Activated effector memory CD4-positive, alpha-beta T cell treated with Interleukin-2 at 50 U/mL for 16 hours (primary cell): Measurements from ENCODE around the gene PSMB8.
A peak's percentile ranks its signal among the peaks of the same experiment; 100 is the strongest.

Source experiments
- DNase-seq: peaks from one replicate; pipeline ENCODE4 v3.0.0-alpha.2; 2020

The PSMB8 gene

DNA sequence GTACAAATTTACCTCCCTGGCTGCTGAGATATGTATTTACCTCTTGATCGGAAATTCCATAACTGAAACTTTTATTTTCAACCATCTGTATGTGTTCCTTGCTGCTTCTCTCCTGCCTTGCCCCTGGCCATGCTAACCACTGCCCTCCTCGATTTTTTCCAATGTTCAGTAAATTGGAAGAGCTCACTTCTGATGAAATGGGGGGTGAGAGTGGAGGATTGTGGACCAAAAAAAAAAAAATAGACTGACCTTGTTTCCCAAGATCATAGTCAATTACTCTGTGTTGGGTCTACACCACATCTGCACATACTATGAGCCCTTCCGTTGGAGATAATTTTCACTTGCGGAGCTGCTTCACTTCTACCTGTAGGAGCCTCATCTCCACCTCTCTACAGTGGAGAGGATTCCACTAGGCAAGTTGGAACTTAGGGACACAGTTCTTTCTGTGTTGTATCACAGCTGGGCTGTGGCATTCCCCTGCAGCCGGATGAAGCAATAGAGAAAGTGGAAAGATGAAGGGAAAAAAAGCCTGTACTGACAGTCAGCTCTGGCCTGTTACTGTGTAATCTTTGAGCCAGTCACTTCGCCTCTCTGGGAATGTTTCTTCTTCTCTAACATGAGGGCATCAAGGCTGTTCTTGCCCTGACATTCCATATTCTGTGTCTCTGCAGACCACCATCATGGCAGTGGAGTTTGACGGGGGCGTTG lies 11.8 kb upstream of the PSMB8 start:
- no peak for DNase-seq

DNA sequence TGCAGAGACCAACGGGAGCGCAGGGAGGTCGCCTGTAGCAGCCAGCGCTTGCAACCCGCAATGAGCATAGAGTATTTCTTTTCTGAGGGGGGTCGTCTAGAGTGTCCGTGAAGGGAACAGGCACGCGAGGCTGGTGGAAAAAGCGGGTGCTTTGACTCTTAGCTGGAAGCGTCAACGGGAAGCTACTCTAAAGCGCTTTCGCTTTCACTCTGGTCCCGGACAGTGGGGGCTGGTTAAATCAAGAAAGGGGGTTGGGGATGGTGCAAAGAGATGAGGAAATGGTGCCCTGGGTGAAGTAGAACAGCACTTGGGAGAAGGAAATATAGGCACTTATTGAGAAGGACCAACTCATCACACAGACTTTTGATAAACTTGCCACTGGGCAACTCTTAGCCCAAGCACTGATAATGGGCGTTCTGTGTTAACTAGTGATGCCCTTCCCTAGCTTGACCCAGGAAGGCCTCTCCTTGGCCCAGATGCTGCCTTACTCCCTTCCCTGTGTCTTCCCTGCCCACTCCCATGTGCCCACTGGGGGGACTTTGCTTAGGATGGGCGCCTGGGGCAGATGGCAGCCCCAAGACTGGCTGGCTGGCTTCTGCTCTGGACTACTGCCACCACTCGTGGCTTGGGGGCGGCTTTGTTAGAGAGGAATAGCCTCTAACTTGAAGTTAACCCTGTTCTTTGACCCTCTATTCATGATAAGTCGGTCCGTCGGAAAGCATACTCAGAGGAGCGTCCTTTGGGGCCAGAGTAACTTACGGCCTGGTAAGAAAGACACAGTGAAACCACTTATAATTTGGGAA lies 10.7 kb upstream of the PSMB8 start:
- DNase-seq, result peak; percentile 40

DNA sequence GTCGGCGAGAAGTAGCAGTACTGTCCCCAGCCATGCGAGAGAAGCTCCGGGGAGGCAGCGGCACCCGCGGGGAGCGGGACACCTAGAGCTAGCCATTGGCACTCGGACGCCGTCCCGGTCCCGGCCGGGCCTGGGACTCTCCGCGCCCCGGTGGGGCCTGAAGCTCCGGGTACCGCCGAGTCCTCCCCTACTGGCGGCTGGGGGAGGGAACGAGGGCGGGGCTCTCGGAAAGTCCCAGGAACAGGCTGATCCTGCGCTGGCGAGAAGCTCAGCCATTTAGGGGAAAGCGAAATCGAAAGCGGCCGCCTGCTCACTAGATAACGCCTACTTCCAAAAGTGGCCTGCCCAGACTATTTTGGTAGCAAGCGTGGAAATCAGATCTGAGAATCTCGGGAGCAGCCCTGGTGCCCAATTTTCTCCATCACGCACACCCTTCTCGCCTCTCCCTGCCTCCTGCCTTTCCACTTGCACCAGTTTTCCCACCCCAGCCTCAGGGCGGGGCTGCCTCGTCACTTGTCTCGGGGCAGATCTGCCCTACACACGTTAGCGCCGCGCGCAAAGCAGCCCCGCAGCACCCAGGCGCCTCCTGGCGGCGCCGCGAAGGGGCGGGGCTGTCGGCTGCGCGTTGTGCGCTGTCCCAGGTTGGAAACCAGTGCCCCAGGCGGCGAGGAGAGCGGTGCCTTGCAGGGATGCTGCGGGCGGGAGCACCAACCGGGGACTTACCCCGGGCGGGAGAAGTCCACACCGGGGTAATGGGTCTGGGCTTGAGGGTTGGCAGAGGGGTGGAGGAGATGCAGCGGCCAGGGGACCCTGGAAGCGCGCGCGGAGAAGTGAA lies 9.9 kb upstream of the PSMB8 start, which contains the start of the genes PSMB9 and TAP1:
PSMB9 (plus strand) TSS at position 652 of the 835 bp plus-strand sequence; CDS start at position 690, 38 bp downstream.
TAP1 (minus strand) TSS at position 164 of the 835 bp plus-strand sequence; CDS start at position 96, 68 bp downstream.
- peak; percentile 88 for DNase-seq

DNA sequence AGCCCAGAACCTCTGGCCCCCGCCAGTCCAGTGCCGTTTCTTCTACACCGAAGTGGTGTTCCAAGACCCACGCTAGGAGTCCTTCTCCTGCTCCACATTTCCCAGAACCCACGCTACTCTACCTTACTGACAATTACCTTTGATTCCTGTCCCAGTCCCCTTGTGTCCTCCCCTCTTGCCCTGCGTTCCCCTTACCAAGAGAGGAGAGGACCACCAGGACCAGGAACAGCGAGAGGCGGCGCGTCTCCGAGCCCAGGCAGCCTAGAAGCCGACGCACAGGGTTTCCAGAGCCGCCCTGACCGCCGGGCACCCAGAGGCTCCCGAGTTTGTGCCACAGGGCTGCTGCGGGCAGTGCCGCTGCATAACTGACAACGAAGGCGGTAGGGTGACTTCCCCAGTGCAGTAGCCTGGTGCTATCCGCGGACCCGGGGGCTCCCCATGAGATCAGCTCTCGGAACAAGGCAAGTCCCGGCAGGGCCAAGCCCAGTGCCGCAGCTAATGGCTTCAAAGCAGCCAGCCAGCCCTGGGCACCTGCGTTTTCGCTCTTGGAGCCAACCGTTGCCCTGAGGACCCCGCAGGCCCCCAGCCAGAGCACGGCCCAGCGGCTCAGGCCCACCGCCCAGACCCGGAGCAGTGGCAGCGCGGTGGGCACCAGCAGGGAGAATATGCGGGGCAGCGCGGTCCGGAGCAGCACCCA lies 9.1 kb upstream of the PSMB8 start:
- peak; percentile 39 for DNase-seq

DNA sequence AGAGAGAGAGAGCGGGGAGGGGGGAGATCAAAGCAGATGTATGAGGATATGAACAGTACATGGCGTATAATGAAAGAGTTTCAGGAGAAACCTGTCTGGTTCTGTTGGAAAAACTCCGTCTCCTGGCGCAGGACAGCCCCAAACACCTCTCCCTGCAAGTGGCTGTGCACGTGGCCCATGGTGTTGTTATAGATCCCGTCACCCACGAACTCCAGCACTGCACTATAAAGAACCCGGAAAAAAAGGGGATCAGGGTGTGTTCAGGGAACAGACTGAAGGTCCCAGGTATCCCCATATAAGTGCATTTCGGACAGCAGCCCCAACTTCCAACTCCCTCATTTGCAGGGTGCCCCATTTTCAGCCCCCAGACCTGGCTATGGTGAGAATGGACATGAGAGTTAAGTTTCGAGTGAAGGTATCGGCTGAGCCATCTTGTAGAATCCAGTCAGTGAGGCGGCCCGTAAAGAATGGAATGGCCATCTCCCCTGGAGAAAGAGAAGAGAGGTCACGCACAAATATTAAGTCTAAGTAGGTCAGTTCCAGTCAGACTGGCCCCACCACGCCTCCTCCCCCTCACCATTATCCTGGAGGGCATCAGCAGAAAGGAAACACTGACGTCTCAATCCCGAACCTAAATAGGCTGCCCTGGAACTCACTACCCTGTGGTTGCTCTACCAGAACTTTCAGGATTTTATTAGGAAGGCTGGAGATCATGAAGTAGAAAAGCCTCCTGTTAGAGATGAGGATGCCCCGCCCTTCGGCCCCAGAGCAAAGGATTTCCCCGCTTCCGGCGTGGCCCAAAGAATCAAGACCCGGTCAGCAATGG lies 8.4 kb upstream of the PSMB8 start:
- no peak for DNase-seq

DNA sequence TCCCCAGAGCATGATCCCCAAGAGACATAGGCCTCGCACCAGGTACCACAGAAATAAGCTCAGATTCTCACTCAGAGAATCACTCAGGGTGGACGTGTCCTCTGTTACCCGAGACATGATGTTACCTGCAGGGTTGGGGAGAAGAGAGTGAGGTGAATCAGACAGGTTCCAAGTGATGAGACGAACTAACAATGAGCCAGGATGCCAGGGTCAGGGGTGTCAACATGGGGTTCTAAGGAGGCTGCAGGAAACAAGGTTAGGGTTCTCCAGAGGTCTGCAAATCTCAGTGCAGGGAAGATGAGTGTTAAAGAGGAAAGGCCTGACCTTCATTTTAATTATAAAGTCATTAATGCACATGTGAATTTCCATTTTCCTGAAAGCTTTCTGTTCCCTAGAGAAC lies 7.2 kb upstream of the PSMB8 start:
- no peak for DNase-seq

DNA sequence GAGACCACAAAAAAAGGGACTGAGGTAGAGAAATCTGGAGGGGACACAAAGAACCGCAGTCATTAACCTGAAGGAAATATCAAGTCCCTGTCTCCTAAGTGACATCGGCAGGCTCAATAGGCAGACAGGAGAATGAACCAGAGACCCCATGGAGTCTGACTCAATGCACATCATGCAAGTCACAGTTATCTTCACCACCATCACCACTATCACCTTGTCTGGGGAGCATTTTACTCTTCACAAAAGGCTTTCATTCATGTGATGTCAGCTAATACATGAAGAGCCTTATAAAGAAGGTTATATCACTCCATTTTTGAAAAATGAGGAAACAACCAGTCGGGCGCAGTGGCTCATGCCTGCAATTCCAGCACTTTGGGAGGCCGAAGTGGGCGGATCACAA lies 5.3 kb upstream of the PSMB8 start:
- DNase-seq, result no peak

DNA sequence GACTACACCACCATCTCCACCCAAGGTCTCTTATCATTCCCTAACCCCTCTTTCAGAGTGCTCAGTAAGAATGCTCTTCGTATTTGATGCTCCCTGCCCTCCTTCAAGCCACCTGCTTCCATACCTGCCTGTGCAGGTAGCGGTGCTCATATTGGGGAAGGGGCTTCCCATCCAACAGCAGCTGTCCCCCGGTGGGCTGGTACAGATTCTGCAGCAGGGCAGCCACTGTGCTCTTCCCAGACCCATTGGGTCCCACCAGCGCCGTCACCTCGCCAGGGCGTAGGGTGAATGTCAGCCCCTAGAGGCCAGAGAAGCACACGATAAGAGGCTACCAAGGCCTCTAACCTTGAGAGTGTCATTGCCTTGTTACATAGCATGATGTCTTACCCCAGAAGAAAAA lies 3.9 kb upstream of the PSMB8 start:
- no peak for DNase-seq

DNA sequence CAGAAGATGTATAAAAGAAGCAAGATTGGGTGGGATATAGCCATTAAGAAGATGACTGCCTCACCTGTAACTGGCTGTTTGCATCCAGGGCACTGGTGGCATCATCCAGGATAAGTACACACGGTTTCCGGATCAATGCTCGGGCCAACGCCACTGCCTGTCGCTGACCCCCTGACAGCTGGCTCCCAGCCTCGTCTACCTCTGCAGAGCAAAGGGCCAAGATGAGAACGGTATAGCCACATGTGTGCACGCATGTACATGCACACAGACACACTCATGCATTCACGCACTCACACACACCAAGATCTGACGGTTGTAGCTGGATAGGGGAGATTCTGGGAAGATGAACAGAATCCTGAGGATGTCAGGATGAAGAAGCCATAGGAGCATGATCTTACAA lies 3.2 kb upstream of the PSMB8 start:
- no peak for DNase-seq

DNA sequence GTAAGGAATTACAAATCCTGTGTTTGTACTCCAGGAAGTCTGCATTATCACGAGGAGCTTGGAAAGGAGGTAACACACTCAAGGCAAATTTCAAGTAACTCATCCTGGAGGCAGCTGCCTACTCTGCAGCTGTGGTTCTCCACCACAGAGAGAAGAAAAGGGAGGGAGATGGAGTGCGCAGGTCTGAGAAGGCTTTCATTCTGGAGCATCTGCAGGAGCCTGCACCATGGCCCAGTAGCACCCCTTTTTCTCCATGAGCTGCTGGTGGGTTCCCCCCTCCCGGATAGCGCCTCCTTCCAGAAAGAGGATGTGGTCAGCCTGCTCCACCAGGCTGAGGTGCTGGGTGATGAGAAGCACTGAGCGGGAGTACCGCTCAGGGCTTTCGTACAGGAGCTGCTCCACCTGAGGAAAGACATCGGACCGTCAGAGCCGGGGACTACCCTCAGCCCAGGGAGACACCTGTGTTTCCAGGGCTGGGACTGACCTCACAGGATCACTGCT lies 1.6 kb upstream of the PSMB8 start:
- DNase-seq, result peak; percentile 39

DNA sequence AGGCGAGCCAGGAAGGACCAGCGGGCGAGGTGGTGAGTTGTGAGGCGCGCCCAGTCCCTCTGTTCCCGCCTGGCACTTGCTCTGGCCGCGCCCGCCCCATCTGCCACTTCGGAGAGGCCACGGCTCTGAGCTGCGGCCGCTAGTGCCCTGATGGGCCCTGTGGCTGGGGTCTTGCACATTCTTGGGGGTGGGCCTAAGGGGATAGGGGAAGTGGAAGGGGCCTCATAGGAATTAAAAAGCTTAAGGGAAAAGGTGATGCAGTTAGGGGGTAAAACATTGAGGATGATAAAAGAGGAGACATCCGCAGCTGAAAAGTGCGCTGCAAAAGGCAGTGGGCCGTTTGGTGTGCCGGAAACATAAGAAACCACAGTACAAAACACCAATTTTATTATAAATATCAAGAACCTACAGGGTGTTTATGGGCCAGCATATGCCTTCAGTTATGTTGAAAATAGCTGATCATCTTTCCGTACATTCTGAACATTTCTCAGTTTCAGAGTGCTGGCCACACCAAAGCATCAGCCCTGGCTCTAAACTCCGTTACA lies 1.1 kb upstream of the PSMB8 start:
- DNase-seq, result no peak

DNA sequence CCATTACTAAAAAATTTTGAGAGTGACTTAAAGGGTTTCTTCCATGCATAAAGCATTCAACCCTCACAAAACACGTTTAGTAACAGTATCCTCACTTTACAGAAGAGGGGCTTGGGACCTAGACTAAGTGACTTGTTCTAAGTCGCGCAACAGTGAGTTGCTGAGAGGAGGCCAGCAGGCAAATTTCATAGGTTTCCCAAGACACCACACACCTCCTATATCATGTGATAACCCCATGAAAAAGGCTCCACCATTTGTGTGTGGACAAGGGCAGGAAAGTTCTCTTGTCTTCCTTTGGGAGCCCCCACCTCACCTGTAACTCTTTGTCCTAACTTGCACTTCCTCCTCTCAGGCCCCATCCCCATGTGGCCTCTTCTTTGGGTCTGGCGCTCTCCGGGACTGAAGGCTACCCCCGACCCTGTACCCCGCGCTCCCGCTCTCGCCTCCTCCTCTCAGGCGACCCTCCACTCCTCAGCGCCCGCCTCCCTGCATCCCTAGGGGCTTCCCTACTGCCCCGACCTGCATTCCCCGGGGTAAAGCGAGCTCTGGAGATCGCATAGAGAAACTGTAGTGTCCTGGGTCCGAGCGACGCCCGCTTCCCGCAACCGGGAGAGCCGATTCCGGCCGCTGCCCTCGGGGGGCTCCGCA lies 392 bp downstream of the PSMB8 start:
- DNase-seq, result no peak

DNA sequence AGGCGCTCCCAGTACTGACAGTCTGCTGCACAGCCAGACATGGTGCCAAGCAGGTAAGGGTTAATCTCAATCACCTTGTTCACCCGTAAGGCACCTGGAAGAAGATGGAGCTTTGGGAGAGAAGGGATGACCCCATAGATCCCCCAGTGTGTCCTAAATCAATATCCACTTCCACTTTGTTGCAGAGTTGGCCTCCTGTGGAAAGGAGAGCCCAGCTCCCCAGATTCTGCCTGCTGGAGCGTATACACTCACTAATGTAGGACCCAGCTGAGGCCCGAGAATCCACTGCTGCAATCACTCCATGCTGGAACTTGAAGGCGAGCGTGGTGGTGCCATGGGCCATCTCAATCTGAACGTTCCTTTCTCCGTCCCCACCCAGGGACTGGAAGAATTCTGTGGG lies 1.2 kb downstream of the PSMB8 start:
- no peak for DNase-seq

DNA sequence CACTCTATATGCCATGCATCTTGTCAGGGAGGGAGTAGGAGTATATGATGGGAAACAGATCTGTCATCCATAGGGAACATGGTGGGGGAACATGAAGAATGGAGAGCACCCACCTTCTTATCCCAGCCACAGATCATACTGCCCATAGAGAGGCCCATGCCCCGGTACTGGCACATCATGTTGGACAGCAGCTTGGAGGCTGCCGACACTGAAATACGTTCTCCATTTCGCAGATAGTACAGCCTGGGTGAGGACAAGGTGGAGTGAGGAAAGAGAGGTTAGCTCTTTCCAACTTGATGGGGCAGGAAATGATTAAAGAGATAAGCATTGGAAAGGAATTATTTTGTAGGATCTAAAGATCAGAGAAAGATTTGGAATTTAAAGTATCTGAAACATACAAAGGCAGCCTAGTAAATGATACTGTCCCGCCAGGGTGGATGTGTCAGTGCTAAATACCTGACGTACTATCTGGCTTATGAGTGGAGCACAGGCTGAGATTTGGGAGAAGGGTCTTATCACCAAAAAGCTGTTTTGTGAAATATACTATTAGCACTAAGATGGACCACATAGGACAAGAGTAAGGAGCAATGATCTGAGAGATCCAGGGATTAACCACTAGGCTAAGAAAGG lies 1.7 kb downstream of the PSMB8 start:
- DNase-seq, result no peak

DNA sequence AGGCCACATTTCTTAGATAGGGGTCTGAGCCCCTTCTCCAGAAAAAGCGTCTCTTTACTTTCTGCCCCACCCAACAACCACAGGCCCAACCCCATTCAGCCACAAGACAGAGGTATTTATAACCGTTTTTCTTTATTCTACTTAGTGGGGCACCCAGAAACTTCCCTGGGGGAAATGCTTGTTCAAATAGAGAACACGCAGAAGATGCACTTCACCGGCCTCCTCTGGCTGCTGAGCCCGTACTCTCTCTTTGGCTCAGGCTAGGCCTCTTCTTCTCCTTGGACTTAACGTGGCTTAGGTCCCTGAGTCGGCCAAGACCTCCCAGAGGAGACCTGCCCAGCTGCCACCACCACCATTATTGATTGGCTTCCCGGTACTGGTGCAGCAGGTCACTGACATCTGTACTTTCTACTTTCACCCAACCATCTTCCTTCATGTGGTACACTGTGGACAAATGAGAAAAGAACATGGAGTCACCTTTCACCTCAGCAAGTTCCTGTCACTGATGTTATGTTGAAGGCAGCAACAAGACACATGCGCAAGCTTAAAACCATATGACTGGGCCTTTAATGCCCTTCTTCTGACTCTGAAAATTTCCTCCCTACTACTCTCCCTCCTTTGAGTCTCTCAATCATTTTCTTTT lies 3.1 kb downstream of the PSMB8 start:
- no peak for DNase-seq

DNA sequence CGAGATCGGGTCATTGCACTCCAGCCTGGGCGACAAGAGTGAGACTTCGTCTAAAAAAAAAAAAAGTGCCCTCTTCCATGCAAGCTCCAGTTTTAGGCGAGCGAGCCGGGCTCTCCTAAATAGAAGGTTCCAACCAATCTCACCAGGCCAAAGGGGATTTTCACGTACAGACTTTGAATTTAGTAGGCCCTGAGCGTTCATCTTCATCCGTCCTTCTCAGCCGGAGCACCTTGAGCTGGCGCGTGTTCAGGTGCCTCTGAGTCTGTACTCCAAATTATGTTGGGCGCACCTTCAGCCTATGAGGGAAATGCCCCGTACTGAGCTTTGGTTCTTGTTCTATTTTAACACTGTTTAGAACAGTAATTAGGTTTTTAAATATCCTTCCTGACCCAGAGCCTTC lies 4.5 kb downstream of the PSMB8 start:
- no peak for DNase-seq

DNA sequence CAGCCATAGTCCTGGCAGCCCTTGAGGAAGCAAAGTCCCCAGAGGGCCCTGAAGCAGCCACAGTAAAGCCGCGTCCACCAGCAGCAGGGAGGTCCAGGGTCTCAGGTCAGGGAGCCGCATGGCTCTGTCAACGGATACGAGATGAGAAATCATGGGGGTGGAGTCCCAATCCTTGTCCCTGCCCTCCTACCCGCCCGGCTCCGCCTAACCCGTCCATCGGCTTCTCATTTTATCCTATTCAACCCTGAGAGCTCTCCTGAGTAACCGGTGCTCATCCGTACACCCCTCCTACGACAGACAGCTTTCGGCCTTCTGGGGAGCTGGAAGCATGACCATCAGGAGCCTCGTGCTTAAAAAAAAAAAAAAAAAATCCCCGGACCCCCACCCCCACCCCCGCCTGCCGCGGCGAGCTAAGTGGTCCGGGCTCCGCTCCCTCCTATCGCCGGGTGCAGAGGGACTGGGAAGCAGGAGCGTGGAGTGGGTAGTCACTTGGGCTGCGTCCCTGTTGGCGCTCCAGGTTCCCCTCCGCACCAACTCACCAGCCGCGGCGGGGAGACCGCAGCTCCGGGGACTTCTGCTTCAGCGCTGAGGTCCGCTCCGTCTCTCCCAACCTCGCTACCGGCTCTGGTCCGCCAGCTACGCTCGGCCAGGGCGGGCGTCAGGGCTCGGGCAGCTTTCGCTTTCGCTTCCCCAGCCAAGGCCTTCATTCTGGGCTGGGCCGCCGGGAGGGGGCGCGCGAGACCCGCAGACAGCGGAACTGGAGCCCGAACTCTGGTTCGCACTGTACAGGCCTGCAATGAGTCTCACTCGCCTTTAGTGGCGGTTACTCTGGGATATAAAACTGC lies 5.5 kb downstream of the PSMB8 start, which contains the start of gene TAP2:
TAP2 (minus strand) TSS at position 626 of the 845 bp plus-strand sequence; CDS start at position 120, 506 bp downstream.
- peak; percentile 96 for DNase-seq

DNA sequence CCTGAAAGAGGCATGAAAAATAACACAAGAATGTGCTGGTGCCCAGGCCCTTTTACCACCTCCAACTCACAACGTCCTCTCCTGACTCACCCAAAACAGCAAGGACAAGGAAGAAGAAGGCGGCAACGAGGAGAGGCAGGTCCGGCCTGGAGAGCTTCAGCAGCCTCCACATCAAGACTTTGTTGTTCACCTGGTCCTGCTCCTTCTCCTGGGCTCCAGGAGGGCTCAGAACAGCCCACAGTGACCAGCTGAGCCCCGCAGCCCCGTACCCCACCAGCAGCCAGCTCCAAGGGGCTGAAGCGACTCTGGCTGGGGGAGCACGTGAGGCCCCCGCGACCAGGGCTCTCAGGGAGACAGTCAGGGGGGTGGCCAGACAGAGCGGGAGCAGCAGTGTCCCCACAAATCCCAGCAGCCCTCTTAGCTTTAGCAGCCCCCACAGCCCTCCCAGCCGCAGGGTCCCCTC lies 6.2 kb downstream of the PSMB8 start:
- DNase-seq, result no peak
